HCT116 (cell line): ENCODE data around the gene LPO. TPM values are rescaled to one million over a fixed set of nuclear protein-coding genes. Genes with fewer than 3 reads are reported as not detected.
A peak's percentile ranks its signal among the peaks of the same experiment; 100 is the strongest.

Experiments
- ATAC-seq: fragments of 200-7000 bp; cut with Tn5 transposase; 2 replicates; pipeline ENCODE4 v1.9.1; 2020; ENCODE audit warnings: mild to moderate bottlenecking, moderate library complexity
- BruUV-seq: library from RNA; stranded (reverse); fragments of 400-500 nt; replicated peaks from 2 replicates; lab custom pipeline; 2021; lab: Mats Ljungman, UMichigan
- CTCF ChIA-PET: fragments of 300-600 bp; sonication (Branson Sonifier 250); formaldehyde crosslinking; loops from one replicate; lab custom pipeline; 2021; ENCODE audit warnings: antibody characterized with exemption; lab: Charles Lee
- POLR2A ChIA-PET: fragments of 300-600, 350-600 bp; sonication (Branson Sonifier 250); formaldehyde crosslinking; loops from one replicate; lab custom pipeline; 2021; ENCODE audit warnings: antibody characterized with exemption; lab: Charles Lee
- RAD21 ChIA-PET, 2 experiments: fragments of 300-600 bp; sonication (Branson Sonifier 250); formaldehyde crosslinking; loops; one replicate each; lab custom pipeline; 2023; ENCODE audit warnings: low total read pairs in 2 of 2; ENCODE audit not compliant: uncharacterized antibody in 2 of 2, unreplicated experiment in 2 of 2, low non-redundant PET in 1 of 2; lab: Charles Lee
- DNase-seq: peaks from one replicate; pipeline ENCODE4 v3.0.0-alpha.2; 2010; ENCODE audit warnings: low read depth, low spot score
- H2AFZ ChIP-seq: fragments of 200-600 bp; shearing (Covaris generic), sonication (generic); 2 replicates; pipeline ENCODE4 v1.6.1; 2017; ENCODE audit warnings: low read depth, mixed run types, mixed read lengths, antibody characterized with exemption, low read length; ENCODE audit not compliant: poor library complexity, severe bottlenecking
- H3K27ac ChIP-seq: 2 replicates; pipeline ENCODE4 v1.5.1; 2012; ENCODE audit warnings: low read depth, low read length
- H3K27me3 ChIP-seq: fragments of 200-600 bp; sonication (generic); 2 replicates; pipeline ENCODE4 v1.6.1; 2016; ENCODE audit warnings: mixed run types, low read length, mixed read lengths; ENCODE audit not compliant: insufficient read depth
- H3K36me3 ChIP-seq, 2 experiments: fragments of 200-500 bp in 1 of 2; fragments of 200-600 bp in 1 of 2; sonication (Bioruptor generic) in 1 of 2; sonication (generic) in 1 of 2; 2 replicates each; pipeline versions ENCODE4 v1.5.1 to v1.6.1; 2014 to 2016; ENCODE audit warnings: low read length in 2 of 2, inconsistent platforms in 1 of 2, mixed read lengths in 1 of 2, mixed run types in 1 of 2; ENCODE audit not compliant: insufficient read depth in 2 of 2, control insufficient read depth in 1 of 2
- H3K4me1 ChIP-seq, 2 experiments: fragments of 200-600 bp in 1 of 2; sonication (generic) in 1 of 2; 2 replicates each; pipeline versions ENCODE4 v1.5.1 to v1.6.1; 2012 to 2017; ENCODE audit warnings: low read length in 2 of 2, inconsistent platforms in 1 of 2, mild to moderate bottlenecking in 1 of 2, mixed read lengths in 1 of 2, mixed run types in 1 of 2, moderate library complexity in 1 of 2; ENCODE audit not compliant: insufficient read depth in 2 of 2, control insufficient read depth in 1 of 2
- H3K4me2 ChIP-seq: fragments of 200-600 bp; sonication (generic); 2 replicates; pipeline ENCODE4 v1.6.1; 2017; ENCODE audit warnings: mixed run types, low read length, mixed read lengths
- H3K4me3 ChIP-seq, 2 experiments: fragments of 200-600 bp in 1 of 2; sonication (generic) in 1 of 2; replicated peaks in 1 of 2; 2 replicates each; pipeline ENCODE4 v1.5.1; 2011 to 2016; ENCODE audit warnings: low read length in 2 of 2, control low read depth in 1 of 2, low read depth in 1 of 2, mild to moderate bottlenecking in 1 of 2, mixed read lengths in 1 of 2, mixed run types in 1 of 2
- H3K79me2 ChIP-seq: fragments of 200-600 bp; sonication (generic); 2 replicates; pipeline ENCODE4 v1.6.1; 2017; ENCODE audit warnings: mild to moderate bottlenecking, mixed run types, low read length, moderate library complexity, mixed read lengths; ENCODE audit not compliant: insufficient read depth
- H3K9ac ChIP-seq: fragments of 200-600 bp; sonication (generic); 2 replicates; pipeline ENCODE4 v1.6.1; 2016; ENCODE audit warnings: low read length, mixed read lengths
- H3K9me2 ChIP-seq: fragments of 200-600 bp; sonication (generic), shearing (Covaris generic); 2 replicates; pipeline ENCODE4 v1.6.1; 2017; ENCODE audit warnings: mixed run types, mild to moderate bottlenecking, moderate library complexity; ENCODE audit not compliant: insufficient read depth
- H3K9me3 ChIP-seq, 2 experiments: fragments of 200-500 bp in 1 of 2; fragments of 200-600 bp in 1 of 2; sonication (Bioruptor generic) in 1 of 2; sonication (generic) in 1 of 2; 2 replicates each; pipeline ENCODE4 v1.6.1; 2014 to 2017; ENCODE audit warnings: low read length in 2 of 2, mixed read lengths in 2 of 2, inconsistent platforms in 1 of 2, low read depth in 1 of 2, mild to moderate bottlenecking in 1 of 2, mixed run types in 1 of 2, moderate library complexity in 1 of 2; ENCODE audit not compliant: control insufficient read depth in 1 of 2, insufficient read depth in 1 of 2
- H4K20me1 ChIP-seq: fragments of 200-600 bp; sonication (generic), shearing (Covaris generic); 2 replicates; pipeline ENCODE4 v1.6.1; 2017; ENCODE audit warnings: mixed run types, mild to moderate bottlenecking, moderate library complexity; ENCODE audit not compliant: insufficient read depth
- CTCF ChIP-seq, 3 experiments: fragments of 200-600 bp in 1 of 3; sonication (generic) in 1 of 3; IDR thresholded peaks in 2 of 3; conservative IDR thresholded peaks in 1 of 3; 2 replicates each; pipeline ENCODE4 v1.5.1; 2012 to 2017; ENCODE audit warnings: low read depth in 2 of 3, low read length in 2 of 3, antibody characterized with exemption in 1 of 3, borderline replicate concordance in 1 of 3, control low read depth in 1 of 3, mild to moderate bottlenecking in 1 of 3, mixed read lengths in 1 of 3, mixed run types in 1 of 3, moderate library complexity in 1 of 3; ENCODE audit not compliant: insufficient read depth in 1 of 3
- POLR2A ChIP-seq: IDR thresholded peaks from 2 replicates; pipeline ENCODE4 v1.7.0; 2011; ENCODE audit warnings: borderline replicate concordance; ENCODE audit not compliant: insufficient read depth, insufficient read length; ENCODE audit errors: extremely low read depth
- POLR2AphosphoS5 ChIP-seq: IDR thresholded peaks from 2 replicates; pipeline ENCODE4 v1.6.1; 2011; ENCODE audit warnings: mild to moderate bottlenecking, low read depth, low read length, moderate library complexity
- RAD21 ChIP-seq: IDR thresholded peaks from 2 replicates; pipeline ENCODE4 v1.6.1; 2012; ENCODE audit warnings: low read depth, mild to moderate bottlenecking
- intact Hi-C: fragments of 100-400 bp; cut with micrococcal nuclease; formaldehyde crosslinking; loops from 2 replicates; pipeline ENCODE4 v1.10.0; 2022
- total RNA-seq: library from RNA; stranded (reverse); gene quantifications from one replicate; pipeline ENCODE4 v1.2.1, GENCODE V29; 2021; ENCODE audit not compliant: unreplicated experiment

The LPO gene
- total RNA-seq, 1 experiment from 2014 or later, result not detected

DNA sequence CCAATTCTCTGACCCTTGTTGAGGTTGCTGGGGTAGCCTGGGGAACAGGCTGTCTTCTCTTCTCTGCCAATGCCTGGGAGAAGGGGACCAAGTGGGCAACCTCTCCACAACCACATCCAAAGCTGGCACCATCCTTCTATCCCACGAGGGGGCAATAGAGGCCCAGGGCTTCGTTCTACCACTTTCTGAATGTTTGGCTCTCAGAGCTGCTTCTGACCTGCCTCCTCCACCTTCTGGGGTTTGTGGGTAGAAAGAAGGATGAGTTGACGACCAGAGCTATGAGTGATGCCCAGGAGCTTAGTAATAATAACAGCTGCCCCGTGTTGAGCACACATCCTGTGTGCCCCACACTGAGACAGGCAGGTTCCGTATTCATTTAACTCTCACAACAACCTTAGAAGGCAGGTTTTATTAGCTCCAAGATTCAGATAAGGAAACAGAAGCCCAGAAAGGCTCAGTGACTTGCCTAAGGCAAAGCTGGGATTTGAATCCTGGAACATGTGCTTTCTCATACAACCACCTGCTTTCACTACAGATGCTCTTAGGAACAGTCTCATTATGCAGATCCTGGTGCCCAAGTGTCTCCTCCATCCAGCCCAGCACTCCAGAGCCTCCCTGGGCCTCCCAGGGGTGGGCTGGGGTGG is 79.2 kb downstream of the LPO start:
- ChIA-PET CTCF (interaction anchor here (0.6 to 7.6 kb wide), 43 partner anchors 9 to 687 kb away, joined by 3 to 124 read pairs (median 6); partner anchors contain the start of genes MPO, MTMR4, RNF43 and SUPT4H1), POLR2A (interaction anchor here (0.8 to 2.2 kb wide), 10 partner anchors 27 to 341 kb away, joined by 3 to 18 read pairs (median 4); partner anchors contain the start of genes RNF43 and SUPT4H1), RAD21 (interaction anchor here (0.6 to 1.6 kb wide), 15 partner anchors 8 to 134 kb away, joined by 3 to 29 read pairs (median 4); partner anchors contain the start of genes RNF43 (in 2 of the 2) and SUPT4H1 (in 1 of the 2))
- no TSS peak for BruUV-seq
- H3K36me3 ChIP-seq, result no peaks in the 10 kb centered on the region
- no peaks in the 10 kb centered on the region for H3K79me2 ChIP-seq
- peak overlapping the region; percentile 71 for H2AFZ ChIP-seq
- DNase-seq, result peak; percentile 72
- no peaks in the 10 kb centered on the region for H4K20me1 ChIP-seq
- TF ChIP-seq RAD21 (peak; percentile 100), POLR2AphosphoS5 (peak; percentile 27; the same call in 1 of the 2 replicates), CTCF (IDR thresholded peaks at IDR 0.05 in 2 of 3, conservative IDR thresholded peaks at IDR 0.05 in 1 of 3; ENCODE audit: borderline replicate concordance in 1 of 3, insufficient read depth in 1 of 3, low read depth in 2 of 3, low read length in 2 of 3) (peak; percentile 97 to 99 (median 99)), POLR2A (no peak)
- H3K4me3 ChIP-seq, result no peak overlapping the region
- peak overlapping the region; percentile 26 for H3K4me2 ChIP-seq
- H3K9me2 ChIP-seq, result no peaks in the 10 kb centered on the region
- no peaks in the 10 kb centered on the region for H3K27me3 ChIP-seq
- no peak overlapping the region for H3K9ac ChIP-seq
- intact Hi-C loops, result loop anchor here (1.0 to 10.0 kb wide), 5 partner anchors 100 to 687 kb away; partner anchors contain the start of gene RNF43
- H3K4me1 ChIP-seq, result peaks cover 8 to 17% of the 10 kb centered on the region in 2 experiments; a peak in 3 of 4 replicates
- peak overlapping the region; percentile 30; the same call in 1 of the 2 replicates for H3K27ac ChIP-seq
- H3K9me3 ChIP-seq, result no peaks in the 10 kb centered on the region
- ATAC-seq, result peak; percentile 95
